ENCODE results near the gene SAC3D1. TPM values are rescaled to one million over a fixed set of nuclear protein-coding genes. Genes with fewer than 3 reads are reported as not detected.

SAC3D1 gene
- total and polyA plus RNA-seq, 2 of the 8 experiments (the other 6 are each of a cell fraction or from before 2014, with no cell fraction given), result 19.4 to 25.8 TPM

GRCh38 chr11:65032216-65032615, 8.8 kb upstream of the SAC3D1 start:
- Histone ChIP-seq H2BK12ac (ENCODE audit: low read depth, low read length) (no peak overlapping the region), H4K5ac (ENCODE audit: insufficient read length, low read depth, low read length) (no peak overlapping the region), H3K23me2 (ENCODE audit: low read depth, low read length) (no peaks in the 10 kb centered on the region), H3K4me2 (ENCODE audit: insufficient read depth in 1 of 2, low read depth in 2 of 2, low read length in 2 of 2) (no peak overlapping the region), H2BK5ac (ENCODE audit: low read depth, low read length) (no peak overlapping the region), H3K18ac (ENCODE audit: extremely low read depth, low read length) (no peak overlapping the region), H4K91ac (replicated peaks; ENCODE audit: insufficient read length, low read length) (no peak overlapping the region), H3K23ac (ENCODE audit: insufficient read length) (no peak overlapping the region), H3K4me3 (ENCODE audit: extremely low read depth in 1 of 4, insufficient read depth in 2 of 4, low read depth in 3 of 4, low read length in 4 of 4) (no peak overlapping the region), H3K4me1 (replicated peaks in 1 of 4; ENCODE audit: control insufficient read depth in 3 of 4, insufficient read depth in 4 of 4, low read length in 3 of 4) (no peaks in the 10 kb centered on the region; a peak in 2 of 7 replicates), H4K20me1 (replicated peaks in 1 of 2; ENCODE audit: control insufficient read depth in 1 of 2, insufficient read depth in 2 of 2, low read length in 2 of 2) (no peaks in the 10 kb centered on the region), H3K9me3 (ENCODE audit: insufficient read depth in 2 of 2, low read depth in 1 of 2, low read length in 1 of 2) (no peaks in the 10 kb centered on the region), H3K27ac (ENCODE audit: low read depth, low read length) (no peak overlapping the region), H2BK120ac (replicated peaks; ENCODE audit: low read depth, low read length) (no peak overlapping the region), H3K36me3 (ENCODE audit: control insufficient read depth in 2 of 4, insufficient read depth in 4 of 4, low read length in 3 of 4) (no peaks in the 10 kb centered on the region; a peak in 2 of 8 replicates), H3K14ac (ENCODE audit: insufficient read length) (no peak overlapping the region), H2AK5ac (ENCODE audit: low read depth, low read length) (no peak overlapping the region), H2AFZ (ENCODE audit: low read length) (no peak overlapping the region), H3K4ac (replicated peaks; ENCODE audit: insufficient read length, low read depth, low read length) (no peak overlapping the region), H2BK20ac (ENCODE audit: low read length) (no peak overlapping the region), H3K27me3 (replicated peaks in 1 of 4; ENCODE audit: control insufficient read depth in 3 of 4, extremely low read depth in 1 of 4, insufficient read depth in 3 of 4, low read length in 3 of 4) (no peaks in the 10 kb centered on the region), H3K56ac (replicated peaks; ENCODE audit: insufficient read length, low read depth, low read length) (no peak overlapping the region), H3K9ac (replicated peaks in 1 of 4; ENCODE audit: extremely low read depth in 1 of 4, low read depth in 3 of 4, low read length in 3 of 4) (no peak overlapping the region), H2BK15ac (ENCODE audit: low read length) (no peak overlapping the region), H4K8ac (ENCODE audit: extremely low read depth, insufficient read depth, low read length) (no peak overlapping the region), H3K79me2 (ENCODE audit: control insufficient read depth in 1 of 2, insufficient read depth in 2 of 2, low read length in 2 of 2) (no peaks in the 10 kb centered on the region), H3K79me1 (ENCODE audit: low read depth, low read length) (no peaks in the 10 kb centered on the region)
- whole genome bisulfite sequencing, 2 experiments (ENCODE audit: extremely low coverage in 1 of 2, insufficient coverage in 1 of 2, insufficient read length in 1 of 2, insufficient replicate concordance in 2 of 2, low coverage in 1 of 2, low lambda C conversion rate in 2 of 2, missing lambda C conversion rate in 1 of 2), result 87% methylated on average over 13 of the region's 13 CpGs; no CpG with 5 or more reads in 1 of the 2 experiments
- ChIA-PET CTCF (ENCODE audit: partially characterized antibody) (interaction anchor here (0.7 to 3.1 kb wide), 4 partner anchors 19 to 45 kb away, joined by 3 to 12 read pairs (median 5); partner anchors contain the start of gene ARL2), POLR2A (ENCODE audit: partially characterized antibody) (interaction anchor here (1.8 kb wide), 2 partner anchors 9 to 48 kb away, joined by 4 to 10 read pairs; partner anchors contain the start of gene SAC3D1)
- no peak for TF ChIP-seq SP4 (IDR thresholded peaks at IDR 0.05; ENCODE audit: low read length)
- no peak for TF ChIP-seq E2F6 (IDR thresholded peaks at IDR 0.05)
- TF ChIP-seq CTCF (IDR thresholded peaks at IDR 0.05; ENCODE audit: control extremely low read depth in 1 of 3, insufficient read depth in 1 of 3, low read depth in 1 of 3, low read length in 3 of 3), result peak in 1 of 3 experiments; percentile 4; a peak in 1 of 4 replicates
- no peak for FAIRE-seq
- DNase-seq (ENCODE audit: low read depth in 1 of 2, low spot score in 2 of 2), result no peak
